ENCODE results near the gene MDM2.

GRCh38 chr12:68794653-68795251 lies 13.2 kb upstream of the MDM2 start:
- no peak for TF ChIP-seq CTCF (IDR thresholded peaks at IDR 0.05)
- no peak for TF ChIP-seq POLR2A (IDR thresholded peaks at IDR 0.05)

All from vagina (tissue), 2 donors.